K562 (cell line): Measurements from ENCODE around the gene ADAMTSL3. TPM values are rescaled to one million over a fixed set of nuclear protein-coding genes. Genes with fewer than 3 reads are reported as not detected.

Experiments
- BRD9 ChIP-seq: fragments of 450-650 bp; IDR thresholded peaks from 2 replicates; pipeline ENCODE4 v1.6.1; 2018; ENCODE audit warnings: low read depth; ENCODE audit not compliant: partially characterized antibody
- DIDO1 ChIP-seq: fragments of 450-650 bp; IDR thresholded peaks from 2 replicates; pipeline ENCODE4 v1.6.1; 2016; ENCODE audit warnings: low read depth, missing biosample characterization, missing genetic modification characterization
- HMBOX1 ChIP-seq: sonication (generic); IDR thresholded peaks from 2 replicates; pipeline ENCODE4 v1.6.1; 2016
- HMG20A ChIP-seq: fragments of 450-650 bp; formaldehyde crosslinking; conservative IDR thresholded peaks from 2 replicates; pipeline ENCODE4 v1.4.0; 2020; ENCODE audit warnings: mild to moderate bottlenecking, mixed read lengths
- NCOA1 ChIP-seq: fragments of 450-650 bp; IDR thresholded peaks from 2 replicates; pipeline ENCODE4 v1.6.1; 2016; ENCODE audit warnings: low read depth
- PKNOX1 ChIP-seq: fragments of 450-650 bp; IDR thresholded peaks from 2 replicates; pipeline ENCODE4 v1.6.1; 2016
- TRIM25 ChIP-seq: fragments of 450-650 bp; IDR thresholded peaks from 2 replicates; pipeline ENCODE4 v1.7.0; 2016; ENCODE audit warnings: borderline replicate concordance
- ZNF239 ChIP-seq: fragments of 250-450 bp; sonication (Bioruptor Pico); IDR thresholded peaks from 2 replicates; pipeline ENCODE4 v1.4.0; 2020; ENCODE audit warnings: mild to moderate bottlenecking
- ZNF408 ChIP-seq: fragments of 250-450 bp; sonication (Bioruptor Pico); IDR thresholded peaks from 2 replicates; pipeline ENCODE4 v1.4.0; 2020; ENCODE audit warnings: low read depth, mild to moderate bottlenecking, moderate library complexity
- ZNF668 ChIP-seq: fragments of 250-450 bp; sonication (Bioruptor Pico); IDR thresholded peaks from 2 replicates; pipeline ENCODE4 v1.8.0; 2022; ENCODE audit warnings: mild to moderate bottlenecking, inconsistent platforms
- polyA plus RNA-seq, 8 experiments: library from polyadenylated mRNA; depleted of rRNA in 4 of 8; stranded (reverse) in 5 of 8; unstranded in 3 of 8; fragments of >200 nt; fragmentation: Nextera tagmentation in 2 of 8; fragmentation: Illumina TruSeq in 1 of 8; extraction: Ambion mirVana in 2 of 8; extraction: Trizol in 1 of 8; gene quantifications; 2 replicates each; pipeline versions ENCODE4 v1.2.1 to v1.2.3, GENCODE V29; 2011 to 2014; ENCODE audit warnings: inconsistent platforms in 1 of 8, missing spikeins in 1 of 8
- total RNA-seq, 7 experiments: library from RNA; depleted of rRNA in 6 of 7; stranded (reverse); fragments of >200 nt in 6 of 7; fragmentation: Illumina TruSeq in 2 of 7; extraction: Trizol in 2 of 7; gene quantifications; 2 replicates each; pipeline versions ENCODE4 v1.2.1 to v1.2.3, GENCODE V29; 2011 to 2021; ENCODE audit warnings: low replicate concordance in 1 of 7

ADAMTSL3 gene
- total and polyA plus RNA-seq, 9 of the 15 experiments (the other 6 are each of a cell fraction or from before 2014, with no cell fraction given) = 0.01 to 0.18 (median 0.07) TPM; not detected in 3

- no peak for TF ChIP-seq TRIM25
- no peak for TF ChIP-seq ZNF668 (CRISPR knock-in tag)
- TF ChIP-seq NCOA1 = no peak
- TF ChIP-seq PKNOX1 = no peak
- TF ChIP-seq BRD9 = no peak
- no peak for TF ChIP-seq ZNF408 (CRISPR knock-in tag)
- TF ChIP-seq ZNF239 (CRISPR knock-in tag) = no peak
- TF ChIP-seq HMG20A (CRISPR knock-in tag) = no peak
- TF ChIP-seq DIDO1 (tag) = no peak
- TF ChIP-seq HMBOX1 = no peak
Measured at GRCh38 chr15:83659417-83659812, 5.5 kb downstream of the ADAMTSL3 start (continued).
